Activated T-helper 1 cell treated with Interleukin-2 at 50 U/mL for 16 hours (primary cell): ENCODE results near the gene ZNF354C.

Experiments used
- DNase-seq: peaks from one replicate; pipeline ENCODE4 v3.0.0-alpha.2; 2020; ENCODE audit warnings: low read depth

The ZNF354C gene

GRCh38 chr5:179127136-179128040, 67.2 kb downstream of the ZNF354C start:
- no peak for DNase-seq

DNA sequence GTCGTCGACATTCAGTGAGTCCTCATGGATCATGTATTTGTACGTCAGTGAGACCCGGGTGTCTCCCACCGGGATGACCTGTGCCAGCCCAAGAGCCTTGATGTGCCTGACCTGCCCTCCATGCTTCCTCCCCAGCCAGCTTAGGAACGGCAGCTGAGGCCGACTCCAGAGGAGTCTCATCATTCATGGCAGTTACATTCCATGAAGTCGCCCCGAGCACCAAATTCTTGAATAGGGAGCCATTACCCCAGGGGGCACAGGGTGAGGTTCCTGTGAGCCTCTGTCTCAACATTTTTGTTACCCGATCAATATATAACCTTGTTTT, 67.8 kb downstream of the ZNF354C start:
- DNase-seq = no peak

GRCh38 chr5:179128976-179129375, 68.8 kb downstream of the ZNF354C start:
- no peak for DNase-seq

DNA sequence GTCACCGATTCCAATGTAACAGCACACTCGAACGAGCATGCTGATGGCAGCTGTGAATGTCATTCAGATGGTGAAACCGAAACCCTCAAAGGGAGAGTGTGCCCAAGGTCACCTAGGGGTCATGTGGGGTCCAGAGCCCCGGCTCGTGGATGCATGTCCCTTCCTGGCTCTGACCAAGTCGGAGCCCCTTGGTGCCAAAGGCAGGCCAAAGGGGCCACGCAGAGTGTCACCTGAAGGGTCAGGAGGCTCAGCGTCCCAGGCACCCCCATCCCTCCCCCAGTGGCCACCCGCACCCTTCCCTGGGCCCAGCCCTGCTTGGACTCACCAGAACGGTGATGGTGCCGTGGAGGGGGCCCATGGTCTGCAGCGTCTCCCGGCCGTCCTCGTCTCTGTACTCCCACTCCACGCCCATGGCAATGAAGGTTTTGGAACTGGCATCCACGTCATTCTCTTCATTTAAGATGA, 69.5 kb downstream of the ZNF354C start:
- no peak for DNase-seq

- DNase-seq = no peak
Observed at GRCh38 chr5:179130101-179130681, 70.0 kb downstream of the ZNF354C start.

- no peak for DNase-seq
Observed at GRCh38 chr5:179131321-179131835, 71.2 kb downstream of the ZNF354C start.

GRCh38 chr5:179131886-179132585, 71.9 kb downstream of the ZNF354C start:
- no peak for DNase-seq

GRCh38 chr5:179132586-179133355, 72.6 kb downstream of the ZNF354C start:
- DNase-seq = no peak
